ENCODE data around the gene STT3B. TPM values are rescaled to one million over a fixed set of nuclear protein-coding genes. Genes with fewer than 3 reads are reported as not detected.

Gene STT3B
- total and polyA plus RNA-seq, 10 donors, result 28.4 to 128 (median 86.6) TPM

DNA sequence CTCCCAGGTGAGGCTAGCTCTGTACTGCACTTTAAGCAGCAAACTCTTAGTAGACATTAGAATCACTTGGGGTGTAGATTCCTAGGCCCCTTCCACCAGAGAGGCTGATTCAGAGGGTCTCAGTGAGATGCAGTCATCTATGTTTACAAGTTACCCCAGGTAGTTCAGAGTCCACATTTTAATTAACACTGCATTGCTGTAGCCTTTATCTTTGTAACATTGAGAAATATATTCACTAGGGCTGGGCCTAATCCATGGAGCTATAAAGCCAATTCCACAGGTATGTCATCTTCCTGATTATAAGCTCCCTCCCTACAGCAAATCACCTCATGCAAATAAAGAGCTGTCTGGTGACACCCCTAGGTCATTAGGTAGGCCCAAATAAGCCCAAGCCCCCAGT is 39.6 kb upstream of the STT3B start:
- Histone ChIP-seq H3K4me3 (no peak overlapping the region), H3K27me3 (replicated peaks in 1 of 7) (no peaks in the 10 kb centered on the region), H3K9me3 (peaks cover 0 to 34% (median 23%) of the 10 kb centered on the region in 8 donors), H3K27ac (no peak overlapping the region), H3K36me3 (no peaks in the 10 kb centered on the region), H3K4me1 (no peaks in the 10 kb centered on the region)
- TF ChIP-seq POLR2A (IDR thresholded peaks at IDR 0.05), result no peak
- no peak for DNase-seq
- intact Hi-C loops (cut with DNase I; ENCODE audit: low total_unique reads), result no loop called here

DNA sequence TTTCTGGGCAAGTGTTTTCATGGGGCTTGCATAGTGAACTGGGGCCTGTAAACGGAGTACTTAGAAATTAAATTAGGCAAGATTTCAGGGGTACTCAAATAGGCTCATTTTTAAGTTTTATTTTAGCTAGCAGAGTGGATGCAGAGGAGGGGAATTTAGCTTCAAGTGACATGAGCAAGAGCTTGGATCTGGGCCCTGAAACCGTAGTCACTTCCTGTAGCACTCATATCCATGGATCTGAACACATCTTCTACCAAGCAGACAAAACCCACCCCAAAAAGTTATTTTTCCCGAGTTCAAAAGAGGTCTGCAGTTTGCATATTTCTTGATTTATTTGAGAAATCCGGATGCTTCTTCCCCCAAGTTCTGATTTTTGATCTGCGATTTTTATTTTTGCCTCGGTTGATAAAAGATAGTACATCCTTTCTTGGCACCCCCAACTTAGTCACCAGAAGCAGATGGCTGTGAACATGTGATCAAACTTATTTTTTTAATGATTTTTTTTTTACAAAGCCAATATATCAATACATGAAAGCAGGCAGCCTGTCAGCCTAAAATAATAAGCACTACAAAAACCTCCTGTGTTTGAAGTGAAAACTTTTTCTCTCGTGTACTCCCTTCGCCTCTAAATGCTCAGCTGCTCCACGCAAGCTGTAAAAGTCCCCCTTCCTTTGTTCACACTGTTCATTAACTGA is 36.6 kb upstream of the STT3B start:
- 72 to 87% (median 84%) methylated on average over 9 of the region's 9 CpGs for WGBS, 5 donors
- Histone ChIP-seq H3K4me3 (no peak overlapping the region), H3K27me3 (replicated peaks in 1 of 7) (no peaks in the 10 kb centered on the region), H3K4me1 (no peaks in the 10 kb centered on the region), H3K9me3 (peaks cover 0 to 13% (median 9%) of the 10 kb centered on the region in 8 donors), H3K27ac (no peak overlapping the region), H3K36me3 (no peaks in the 10 kb centered on the region)
- intact Hi-C loops (cut with DNase I; ENCODE audit: low total_unique reads), result no loop called here
- TF ChIP-seq, protein P1, sequence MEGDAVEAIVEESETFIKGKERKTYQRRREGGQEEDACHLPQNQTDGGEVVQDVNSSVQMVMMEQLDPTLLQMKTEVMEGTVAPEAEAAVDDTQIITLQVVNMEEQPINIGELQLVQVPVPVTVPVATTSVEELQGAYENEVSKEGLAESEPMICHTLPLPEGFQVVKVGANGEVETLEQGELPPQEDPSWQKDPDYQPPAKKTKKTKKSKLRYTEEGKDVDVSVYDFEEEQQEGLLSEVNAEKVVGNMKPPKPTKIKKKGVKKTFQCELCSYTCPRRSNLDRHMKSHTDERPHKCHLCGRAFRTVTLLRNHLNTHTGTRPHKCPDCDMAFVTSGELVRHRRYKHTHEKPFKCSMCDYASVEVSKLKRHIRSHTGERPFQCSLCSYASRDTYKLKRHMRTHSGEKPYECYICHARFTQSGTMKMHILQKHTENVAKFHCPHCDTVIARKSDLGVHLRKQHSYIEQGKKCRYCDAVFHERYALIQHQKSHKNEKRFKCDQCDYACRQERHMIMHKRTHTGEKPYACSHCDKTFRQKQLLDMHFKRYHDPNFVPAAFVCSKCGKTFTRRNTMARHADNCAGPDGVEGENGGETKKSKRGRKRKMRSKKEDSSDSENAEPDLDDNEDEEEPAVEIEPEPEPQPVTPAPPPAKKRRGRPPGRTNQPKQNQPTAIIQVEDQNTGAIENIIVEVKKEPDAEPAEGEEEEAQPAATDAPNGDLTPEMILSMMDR (IDR thresholded peaks at IDR 0.05 in 8 of 11, conservative IDR thresholded peaks at IDR 0.05 in 3 of 11), result no peak
- TF ChIP-seq POLR2A (IDR thresholded peaks at IDR 0.05) (no peak), POLR2AphosphoS5 (IDR thresholded peaks at IDR 0.05) (no peak)
- no peak for DNase-seq

DNA sequence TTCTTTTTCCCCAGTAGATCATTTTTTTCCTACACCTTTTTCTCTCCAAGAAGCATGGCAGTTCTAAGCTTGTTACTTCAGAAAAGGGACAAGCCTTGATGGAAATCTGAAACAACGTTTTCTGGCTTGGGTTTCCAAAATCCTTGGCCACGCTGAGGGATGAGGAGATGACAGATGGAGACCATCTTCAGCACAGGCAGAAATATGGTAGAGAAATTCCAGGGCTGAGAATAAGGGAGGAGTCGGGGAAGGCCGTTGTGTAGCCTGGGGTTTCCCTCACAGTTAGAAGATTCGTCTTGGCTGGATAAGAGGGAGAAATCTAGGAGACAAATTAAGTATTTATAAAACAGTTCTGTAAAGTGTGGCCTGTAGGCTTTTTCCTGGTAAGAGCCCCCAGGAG is 33.9 kb upstream of the STT3B start:
- Histone ChIP-seq H3K4me3 (no peak overlapping the region), H3K4me1 (no peaks in the 10 kb centered on the region), H3K36me3 (no peaks in the 10 kb centered on the region), H3K27ac (no peak overlapping the region), H3K9me3 (no peaks in the 10 kb centered on the region), H3K27me3 (replicated peaks in 1 of 7) (no peaks in the 10 kb centered on the region)
- intact Hi-C loops (cut with DNase I; ENCODE audit: low total_unique reads), result no loop called here
- WGBS, 5 donors, result 77 to 92% (median 80%) methylated on average over 5 of the region's 5 CpGs
- no peak for DNase-seq
- no peak for TF ChIP-seq POLR2AphosphoS5 (IDR thresholded peaks at IDR 0.05)
- no peak for TF ChIP-seq POLR2A (IDR thresholded peaks at IDR 0.05)
- TF ChIP-seq, protein P1 (IDR thresholded peaks at IDR 0.05 in 8 of 11, conservative IDR thresholded peaks at IDR 0.05 in 3 of 11), result no peak

DNA sequence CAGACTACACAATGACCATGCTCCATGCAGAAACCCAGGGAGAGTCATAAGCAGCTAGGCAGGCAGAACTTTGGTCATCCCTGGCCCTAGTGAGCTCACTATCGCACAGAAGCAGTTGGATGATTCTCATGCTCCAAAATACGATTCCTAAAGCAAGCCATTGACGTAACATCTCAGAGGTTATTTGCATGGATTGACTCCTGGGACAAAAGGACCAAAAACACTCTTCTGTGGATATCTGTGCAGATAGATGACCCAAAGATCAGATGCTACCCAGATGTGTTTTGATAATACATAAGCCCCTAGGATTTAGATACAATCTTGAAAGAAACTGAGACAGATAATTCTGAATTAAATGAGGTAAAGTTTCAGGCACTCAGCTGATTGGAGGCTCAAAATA is 33.4 kb upstream of the STT3B start:
- 89 to 97% (median 97%) methylated on average over 3 of the region's 3 CpGs for WGBS, 5 donors
- no peak for DNase-seq
- TF ChIP-seq, protein P1 (IDR thresholded peaks at IDR 0.05 in 8 of 11, conservative IDR thresholded peaks at IDR 0.05 in 3 of 11), result no peak
- TF ChIP-seq POLR2AphosphoS5 (IDR thresholded peaks at IDR 0.05) (no peak), POLR2A (IDR thresholded peaks at IDR 0.05) (no peak)
- no peak overlapping the region for H3K27ac ChIP-seq
- H3K4me3 ChIP-seq, result no peak overlapping the region
- no peaks in the 10 kb centered on the region for H3K36me3 ChIP-seq
- intact Hi-C loops (cut with DNase I; ENCODE audit: low total_unique reads), result no loop called here
- no peaks in the 10 kb centered on the region for H3K9me3 ChIP-seq
- H3K4me1 ChIP-seq, result no peaks in the 10 kb centered on the region
- no peaks in the 10 kb centered on the region for H3K27me3 ChIP-seq (replicated peaks in 1 of 7)

Measured in spleen (tissue), 11 donors.